ENCODE measurements around the gene NR1H4. TPM values are rescaled to one million over a fixed set of nuclear protein-coding genes. Genes with fewer than 3 reads are reported as not detected.

Gene NR1H4
- polyA plus RNA-seq, 3 donors = not detected

GRCh38 chr12:100520048-100520769 is 46.5 kb downstream of the NR1H4 start:
- no peak overlapping the region for H3K4me3 Mint-ChIP-seq
- intact Hi-C loops (cut with micrococcal nuclease) = no loop called here
- H3K27ac Mint-ChIP-seq = no peak overlapping the region

GRCh38 chr12:100521958-100522357 is 48.3 kb downstream of the NR1H4 start:
- Histone ChIP-seq H2AFZ (ENCODE audit: insufficient read depth, low read depth, low read length, poor library complexity, severe bottlenecking) (no peak overlapping the region), H3K27ac (ENCODE audit: low read depth in 1 of 2, low read length in 2 of 2) (no peak overlapping the region), H3K9ac (ENCODE audit: insufficient read depth, low read length, poor library complexity, severe bottlenecking) (no peak overlapping the region), H4K20me1 (ENCODE audit: insufficient read depth, low read length) (no peaks in the 10 kb centered on the region), H3K79me2 (ENCODE audit: insufficient read depth, low read length) (no peaks in the 10 kb centered on the region), H3K4me3 (replicated peaks in 1 of 3; ENCODE audit: low read depth in 2 of 3, low read length in 3 of 3) (no peak overlapping the region), H3K36me3 (replicated peaks in 1 of 2; ENCODE audit: control insufficient read depth in 1 of 2, insufficient read depth in 2 of 2, low read length in 2 of 2) (no peaks in the 10 kb centered on the region), H3K4me2 (replicated peaks; ENCODE audit: extremely low read depth, low read length, poor library complexity, severe bottlenecking) (no peak overlapping the region), H3K9me3 (replicated peaks in 1 of 2; ENCODE audit: control insufficient read depth in 1 of 2, insufficient read depth in 1 of 2, low read length in 2 of 2) (no peaks in the 10 kb centered on the region), H3K4me1 (ENCODE audit: control insufficient read depth in 1 of 2, insufficient read depth in 2 of 2, low read length in 2 of 2) (no peaks in the 10 kb centered on the region), H3K27me3 (ENCODE audit: control insufficient read depth in 2 of 2, insufficient read depth in 2 of 2, low read length in 2 of 2) (no peaks in the 10 kb centered on the region)
- Mint-ChIP-seq H3K4me1 (no peaks in the 10 kb centered on the region), H3K27ac (no peak overlapping the region), H3K27me3 (ENCODE audit: low read depth in 3 of 3) (peaks cover 0 to 12% (median 3%) of the 10 kb centered on the region in 3 donors), H3K36me3 (no peaks in the 10 kb centered on the region), H3K4me3 (no peak overlapping the region), H3K9me3 (peaks cover 0 to 7% (median 4%) of the 10 kb centered on the region in 7 donors)
- TF ChIP-seq CTCF (IDR thresholded peaks at IDR 0.05) = no peak
- DNase-seq = no peak
- WGBS (ENCODE audit: insufficient coverage) = no CpG with 5 or more reads among the region's 1 CpG
- intact Hi-C loops (cut with micrococcal nuclease) = no loop called here

More at GRCh38 chr12:100520048-100520769, 46.5 kb downstream of the NR1H4 start:
- no peaks in the 10 kb centered on the region for H4K20me1 ChIP-seq (ENCODE audit: insufficient read depth, low read length)
- no peaks in the 10 kb centered on the region for H3K27me3 ChIP-seq (ENCODE audit: control insufficient read depth in 2 of 2, insufficient read depth in 2 of 2, low read length in 2 of 2)
- H3K9me3 ChIP-seq (replicated peaks in 1 of 2; ENCODE audit: control insufficient read depth in 1 of 2, insufficient read depth in 1 of 2, low read length in 2 of 2) = no peaks in the 10 kb centered on the region
- H3K9ac ChIP-seq (ENCODE audit: insufficient read depth, low read length, poor library complexity, severe bottlenecking) = no peak overlapping the region
- 82% methylated on average over 3 of the region's 10 CpGs for WGBS (ENCODE audit: insufficient coverage)
- H2AFZ ChIP-seq (ENCODE audit: insufficient read depth, low read depth, low read length, poor library complexity, severe bottlenecking) = no peak overlapping the region
- peaks cover 0 to 8% (median 6%) of the 10 kb centered on the region in 7 donors for H3K9me3 Mint-ChIP-seq
- no peaks in the 10 kb centered on the region for H3K79me2 ChIP-seq (ENCODE audit: insufficient read depth, low read length)
- no peak overlapping the region for H3K4me3 ChIP-seq (replicated peaks in 1 of 3; ENCODE audit: low read depth in 2 of 3, low read length in 3 of 3)
- no peak overlapping the region for H3K27ac ChIP-seq (ENCODE audit: low read depth in 1 of 2, low read length in 2 of 2)
- no peak for DNase-seq
- peaks cover 3 to 12% (median 3%) of the 10 kb centered on the region in 3 donors for H3K27me3 Mint-ChIP-seq (ENCODE audit: low read depth in 3 of 3)
- no peak overlapping the region for H3K4me2 ChIP-seq (replicated peaks; ENCODE audit: extremely low read depth, low read length, poor library complexity, severe bottlenecking)
- no peaks in the 10 kb centered on the region for H3K36me3 ChIP-seq (replicated peaks in 1 of 2; ENCODE audit: control insufficient read depth in 1 of 2, insufficient read depth in 2 of 2, low read length in 2 of 2)
- H3K4me1 Mint-ChIP-seq = no peaks in the 10 kb centered on the region
- H3K36me3 Mint-ChIP-seq = no peaks in the 10 kb centered on the region
- H3K4me1 ChIP-seq (ENCODE audit: control insufficient read depth in 1 of 2, insufficient read depth in 2 of 2, low read length in 2 of 2) = no peaks in the 10 kb centered on the region
- no peak for TF ChIP-seq CTCF (IDR thresholded peaks at IDR 0.05)
